ENCODE measurements around the gene ROPN1. TPM values are rescaled to one million over a fixed set of nuclear protein-coding genes. Genes with fewer than 3 reads are reported as not detected.

The ROPN1 gene
- total and polyA plus RNA-seq, 9 donors, result not detected

DNA sequence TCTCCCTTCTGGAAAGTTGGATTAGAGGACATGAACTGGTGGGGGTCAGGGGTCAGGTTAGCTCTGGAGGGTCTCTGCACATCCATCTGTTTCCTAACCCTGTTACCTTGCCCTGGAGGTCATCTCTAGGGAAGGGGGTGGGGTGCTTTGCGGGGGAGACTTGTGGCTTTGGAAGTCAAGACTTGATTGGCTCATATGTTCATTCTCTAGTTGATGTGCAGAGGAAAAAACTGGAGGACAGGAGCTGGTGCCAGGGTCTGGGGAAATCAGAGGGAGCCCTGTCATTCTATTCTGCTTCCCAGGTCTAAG lies 42.9 kb upstream of the ROPN1 start:
- intact Hi-C loops (cut with DNase I), result loop anchor here in 2 of 4 donors (5.0 to 10.0 kb wide), 2 partner anchors 38 to 1340 kb away; partner anchors contain the start of gene ZNF148 (in 1 of the 2)
- no peak overlapping the region for H3K27ac ChIP-seq
- TF ChIP-seq, protein P1, sequence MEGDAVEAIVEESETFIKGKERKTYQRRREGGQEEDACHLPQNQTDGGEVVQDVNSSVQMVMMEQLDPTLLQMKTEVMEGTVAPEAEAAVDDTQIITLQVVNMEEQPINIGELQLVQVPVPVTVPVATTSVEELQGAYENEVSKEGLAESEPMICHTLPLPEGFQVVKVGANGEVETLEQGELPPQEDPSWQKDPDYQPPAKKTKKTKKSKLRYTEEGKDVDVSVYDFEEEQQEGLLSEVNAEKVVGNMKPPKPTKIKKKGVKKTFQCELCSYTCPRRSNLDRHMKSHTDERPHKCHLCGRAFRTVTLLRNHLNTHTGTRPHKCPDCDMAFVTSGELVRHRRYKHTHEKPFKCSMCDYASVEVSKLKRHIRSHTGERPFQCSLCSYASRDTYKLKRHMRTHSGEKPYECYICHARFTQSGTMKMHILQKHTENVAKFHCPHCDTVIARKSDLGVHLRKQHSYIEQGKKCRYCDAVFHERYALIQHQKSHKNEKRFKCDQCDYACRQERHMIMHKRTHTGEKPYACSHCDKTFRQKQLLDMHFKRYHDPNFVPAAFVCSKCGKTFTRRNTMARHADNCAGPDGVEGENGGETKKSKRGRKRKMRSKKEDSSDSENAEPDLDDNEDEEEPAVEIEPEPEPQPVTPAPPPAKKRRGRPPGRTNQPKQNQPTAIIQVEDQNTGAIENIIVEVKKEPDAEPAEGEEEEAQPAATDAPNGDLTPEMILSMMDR (IDR thresholded peaks at IDR 0.05), result no peak
- TF ChIP-seq EP300 (IDR thresholded peaks at IDR 0.05) (no peak), POLR2A (IDR thresholded peaks at IDR 0.05) (no peak)
- no peaks in the 10 kb centered on the region for H3K27me3 ChIP-seq
- DNase-seq, result no peak
- H3K9me3 ChIP-seq, result no peaks in the 10 kb centered on the region
- H3K4me3 ChIP-seq, result peak overlapping the region; percentile 70
- H3K4me1 ChIP-seq (ENCODE audit: insufficient read depth), result no peaks in the 10 kb centered on the region
- 42 to 63% (median 58%) methylated on average over 1 of the region's 1 CpG for WGBS, 3 donors
- no peaks in the 10 kb centered on the region for H3K36me3 ChIP-seq

DNA sequence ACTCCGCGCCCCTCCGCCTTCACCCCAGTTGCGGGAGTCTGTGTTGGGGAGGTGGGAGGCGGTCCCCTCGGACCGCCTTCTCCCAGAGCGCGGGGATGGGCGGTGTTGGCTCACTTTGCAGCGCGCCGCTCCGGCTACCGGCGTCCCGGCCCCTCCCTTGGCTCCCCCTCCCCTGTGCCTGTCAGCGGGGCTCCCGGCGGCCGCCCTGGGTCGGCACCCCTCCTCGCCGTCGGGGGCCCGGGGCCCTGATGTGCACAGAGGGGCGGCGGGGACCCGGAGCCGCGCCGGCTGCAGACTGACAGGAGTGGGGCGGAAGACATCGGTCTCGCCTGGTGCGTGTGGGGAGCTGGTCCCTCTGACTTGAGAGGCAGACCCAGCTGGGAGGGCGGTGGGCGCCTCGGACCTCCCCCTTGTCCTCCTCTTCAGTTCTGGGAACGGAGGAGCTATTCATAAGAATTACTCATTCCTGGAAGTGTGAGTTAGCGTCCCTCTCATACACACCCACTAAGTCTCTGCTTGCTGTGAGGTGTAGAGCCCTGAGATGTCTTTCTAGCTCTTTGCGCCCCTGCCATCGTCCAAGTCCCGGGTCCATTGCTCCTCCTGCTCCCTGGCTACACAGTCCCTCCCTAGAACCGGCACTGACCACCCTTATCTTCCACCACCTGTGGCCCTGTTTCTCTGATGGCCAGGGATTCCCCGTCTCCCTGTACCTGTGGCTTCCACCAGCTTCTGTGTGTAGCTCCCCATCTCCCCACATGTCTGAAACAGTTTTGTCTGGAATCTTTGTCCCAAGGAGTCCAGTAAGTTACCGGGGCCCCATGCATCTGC lies 42.3 kb upstream of the ROPN1 start:
- H3K4me1 ChIP-seq (ENCODE audit: insufficient read depth), result no peaks in the 10 kb centered on the region
- H3K27ac ChIP-seq, result no peak overlapping the region
- DNase-seq, result peak in 4 of 5 donors; percentile 17 to 54 (median 40)
- H3K27me3 ChIP-seq, result no peaks in the 10 kb centered on the region
- H3K36me3 ChIP-seq, result no peaks in the 10 kb centered on the region
- no peak for TF ChIP-seq EP300 (IDR thresholded peaks at IDR 0.05)
- TF ChIP-seq, protein P1 (IDR thresholded peaks at IDR 0.05), result no peak
- no peak for TF ChIP-seq POLR2A (IDR thresholded peaks at IDR 0.05)
- H3K4me3 ChIP-seq, result peak overlapping the region; percentile 70
- intact Hi-C loops (cut with DNase I), result loop anchor here in 1 of 4 donors (10.0 kb wide), 1 partner anchor 1341 kb away; the partner anchor contains the start of gene ZNF148
- 4 to 11% (median 5%) methylated on average over 19 to 47 of the region's 47 CpGs for WGBS, 3 donors
- H3K9me3 ChIP-seq, result no peaks in the 10 kb centered on the region

DNA sequence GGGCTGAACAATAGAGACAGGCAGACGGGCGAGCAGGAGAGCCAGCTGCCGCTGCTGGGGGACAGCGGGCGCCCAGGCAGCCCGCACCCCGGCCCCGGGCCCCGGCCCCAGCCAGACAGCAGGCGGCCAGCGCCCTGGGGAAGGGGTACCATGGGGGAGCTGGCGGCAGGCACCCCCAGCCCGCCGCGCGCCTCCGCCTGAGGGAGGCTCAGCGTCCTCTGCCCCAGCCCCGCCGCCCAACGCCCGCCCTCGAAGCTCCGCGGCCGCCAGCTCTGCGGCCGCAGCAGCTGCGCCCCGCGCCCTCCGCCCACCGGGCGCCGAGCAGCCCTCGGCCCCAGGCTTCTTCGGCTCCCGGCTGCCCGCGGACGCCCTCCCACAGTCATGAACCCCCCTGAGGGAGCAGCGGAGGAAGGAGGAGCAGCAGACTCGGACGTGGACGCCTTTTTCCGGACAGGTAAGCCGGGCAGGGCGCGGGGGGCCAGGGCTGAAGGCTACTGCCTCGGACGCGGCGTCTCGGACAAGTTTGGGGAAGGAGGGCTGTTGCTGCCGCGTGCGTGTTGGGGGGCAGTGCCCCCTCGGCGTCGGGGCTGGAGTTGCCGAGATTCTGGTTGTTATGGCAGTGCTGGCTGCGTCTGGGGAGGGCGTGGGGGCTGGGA lies 41.6 kb upstream of the ROPN1 start, which contains the start of gene KALRN:
KALRN (plus strand) TSS at position 10 of the 656 bp plus-strand sequence.
- TF ChIP-seq EP300 (IDR thresholded peaks at IDR 0.05), result no peak
- TF ChIP-seq, protein P1 (IDR thresholded peaks at IDR 0.05), result no peak
- TF ChIP-seq POLR2A (IDR thresholded peaks at IDR 0.05), result no peak
- no peaks in the 10 kb centered on the region for H3K9me3 ChIP-seq
- intact Hi-C loops (cut with DNase I), result loop anchor here in 1 of 4 donors (10.0 kb wide), 1 partner anchor 1341 kb away; the partner anchor contains the start of gene ZNF148
- H3K27ac ChIP-seq, result peak within 1 kb of the TSS; percentile 47 to 56
- H3K4me1 ChIP-seq (ENCODE audit: insufficient read depth), result no peaks in the 10 kb centered on the region
- no peaks in the 10 kb centered on the region for H3K27me3 ChIP-seq
- DNase-seq, result peak in 3 of 5 donors; percentile 32 to 48 (median 47)
- H3K36me3 ChIP-seq, result no peaks in the 10 kb centered on the region
- WGBS, 3 donors, result 0 to 1% (median 1%) methylated on average over 41 to 63 of the region's 63 CpGs
- peak within 1 kb of the TSS; percentile 70 for H3K4me3 ChIP-seq

DNA sequence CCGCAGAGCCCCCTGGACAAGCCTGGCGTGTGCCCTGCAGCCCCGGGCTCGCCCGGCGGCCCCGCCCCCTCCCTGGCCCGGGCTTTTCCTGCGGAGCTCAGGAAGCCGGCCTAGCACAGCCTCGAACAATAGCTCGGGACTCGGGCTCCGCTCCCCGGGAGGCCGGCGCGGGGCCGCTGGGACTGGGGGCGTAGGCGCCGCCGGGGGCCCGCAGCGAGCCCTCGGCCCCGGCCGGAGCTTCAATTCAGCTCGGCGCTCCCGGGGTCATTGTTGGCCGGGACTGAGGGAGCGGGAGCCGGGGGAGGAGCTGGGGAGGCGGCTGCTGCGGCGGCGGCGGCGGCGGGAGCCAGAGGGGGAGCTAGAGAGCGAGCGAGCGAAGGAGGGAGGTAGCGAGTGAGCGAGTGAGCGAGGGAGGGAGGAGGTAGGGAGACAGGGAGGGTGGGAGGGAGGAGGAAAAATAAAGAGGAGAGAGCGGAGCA lies 41.0 kb upstream of the ROPN1 start:
- Histone ChIP-seq H3K36me3 (no peaks in the 10 kb centered on the region), H3K9me3 (no peaks in the 10 kb centered on the region), H3K4me3 (peak overlapping the region; percentile 70), H3K27ac (peak overlapping the region; percentile 47 to 56), H3K4me1 (ENCODE audit: insufficient read depth) (no peaks in the 10 kb centered on the region), H3K27me3 (no peaks in the 10 kb centered on the region)
- DNase-seq, result peak; percentile 83 to 92 (median 88)
- WGBS, 3 donors, result 0 to 1% (median 1%) methylated on average over 24 to 48 of the region's 48 CpGs
- no peak for TF ChIP-seq EP300 (IDR thresholded peaks at IDR 0.05)
- TF ChIP-seq, protein P1 (IDR thresholded peaks at IDR 0.05), result peak; percentile 49 to 65 (median 64)
- intact Hi-C loops (cut with DNase I), result loop anchor here in 1 of 4 donors (10.0 kb wide), 1 partner anchor 1342 kb away; the partner anchor contains the start of gene ZNF148
